OCI-M1 (cell line): Measurements from ENCODE around the gene GTSF1L.

Experiments
- DNase-seq: peaks from one replicate; lab custom pipeline; 2025; lab: John Stamatoyannopoulos, UW

The GTSF1L gene

GRCh38 chr20:43746344-43747137, 19.7 kb upstream of the GTSF1L start:
- peak; percentile 46 for DNase-seq

- peak; percentile 26 for DNase-seq
These were observed 18.3 kb upstream of the GTSF1L start for GRCh38 chr20:43744966-43745730.

- DNase-seq, result no peak
These were observed 17.4 kb upstream of the GTSF1L start for GRCh38 chr20:43744151-43744611.

DNA sequence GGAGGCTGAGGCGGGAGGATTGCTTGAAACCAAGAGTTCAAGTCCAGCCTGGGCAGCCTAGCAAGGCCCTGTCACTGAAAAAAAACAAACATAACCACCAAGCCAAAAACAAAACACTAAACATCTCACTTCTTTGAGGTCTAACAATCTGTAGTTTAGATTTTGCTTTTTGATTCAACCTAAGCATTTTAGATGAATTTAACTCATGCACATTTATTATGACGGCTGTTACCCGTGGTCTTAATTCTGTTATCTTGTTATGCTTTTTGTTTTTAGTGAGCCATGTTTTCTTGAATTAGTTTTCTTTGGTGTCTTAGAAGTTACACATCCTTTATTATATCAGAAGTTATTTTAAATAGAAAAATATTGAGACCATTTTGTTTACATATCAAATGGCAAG, 13.8 kb upstream of the GTSF1L start:
- no peak for DNase-seq

DNA sequence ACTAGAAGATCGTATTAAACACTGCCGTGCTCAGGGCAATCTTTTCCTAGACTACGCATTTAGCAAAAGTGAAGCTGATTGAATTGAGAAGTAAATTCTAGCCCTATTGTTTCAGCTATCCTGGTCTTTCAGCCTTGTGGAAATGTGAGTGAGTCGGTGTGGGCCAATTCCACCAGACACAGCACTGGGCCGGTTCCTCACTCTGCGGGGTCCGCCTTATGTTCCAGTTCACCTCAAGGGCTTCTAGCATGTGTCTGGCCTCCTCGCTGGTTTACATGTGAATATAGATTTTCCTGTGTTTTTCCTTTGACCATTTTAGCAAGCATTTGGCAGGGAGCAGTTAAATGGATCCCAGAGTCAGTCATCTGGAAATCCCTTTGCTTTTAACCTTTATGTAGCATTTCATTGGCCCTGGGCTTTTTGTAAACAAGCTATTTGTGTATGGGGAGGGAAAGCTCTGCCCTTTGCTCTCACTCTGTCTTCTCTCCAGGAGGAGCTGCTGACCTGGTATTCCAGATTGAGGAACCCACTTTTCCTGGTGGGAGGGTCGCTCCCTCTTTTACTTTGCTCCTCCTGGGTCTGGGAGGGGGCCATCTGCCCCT, 12.4 kb upstream of the GTSF1L start:
- no peak for DNase-seq

- DNase-seq, result no peak
These were observed 11.1 kb upstream of the GTSF1L start for GRCh38 chr20:43737925-43738324.

GRCh38 chr20:43736588-43737158, 9.9 kb upstream of the GTSF1L start:
- peak; percentile 48 for DNase-seq

DNA sequence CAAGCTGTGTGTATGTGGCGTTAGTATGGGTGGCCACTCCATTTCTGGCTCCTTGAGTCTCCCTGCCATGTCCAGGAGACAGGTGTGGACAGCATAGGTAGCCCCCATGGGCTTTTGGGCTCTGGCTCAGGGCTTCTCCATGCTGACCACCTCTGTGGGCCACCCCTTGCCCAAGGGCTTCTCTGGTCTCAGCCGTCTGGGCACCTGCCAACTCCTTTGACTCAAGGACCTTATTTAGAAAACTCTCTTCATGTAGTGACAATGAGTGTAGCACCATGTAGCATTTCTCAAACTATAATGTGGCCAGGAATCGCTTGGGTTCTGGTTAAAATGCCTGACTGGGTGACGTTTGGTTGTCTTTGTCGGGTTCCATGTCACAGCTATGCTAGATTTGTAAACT, 5.1 kb upstream of the GTSF1L start:
- no peak for DNase-seq

DNA sequence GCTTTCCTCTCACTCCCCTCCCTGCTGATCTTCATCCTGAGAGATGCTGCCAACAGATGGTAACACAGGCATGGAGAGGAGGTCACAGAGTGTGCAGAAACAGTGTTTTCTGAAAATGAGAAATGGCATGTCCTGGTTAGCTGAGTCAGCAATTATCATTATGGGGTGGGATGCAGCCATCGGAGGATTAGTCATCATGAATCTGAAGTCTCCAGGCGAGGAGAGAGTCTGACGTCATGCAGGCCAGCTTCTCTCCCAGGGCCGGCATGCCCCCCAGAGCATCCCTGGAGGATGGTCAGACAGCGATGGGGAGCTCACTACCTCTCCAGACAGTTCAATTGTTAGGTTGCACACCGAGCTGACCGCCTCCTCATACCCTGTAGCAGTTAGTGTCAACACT, 4.7 kb upstream of the GTSF1L start:
- DNase-seq, result no peak

- no peak for DNase-seq
These were observed 2.0 kb upstream of the GTSF1L start for GRCh38 chr20:43728686-43729255.

- no peak for DNase-seq
These were observed 1.3 kb upstream of the GTSF1L start for GRCh38 chr20:43727980-43728590.

GRCh38 chr20:43726333-43726732, 469 bp downstream of the GTSF1L start:
- no peak for DNase-seq

- DNase-seq, result no peak
These were observed 1.1 kb downstream of the GTSF1L start for GRCh38 chr20:43725666-43726065.

GRCh38 chr20:43724383-43724782, 2.4 kb downstream of the GTSF1L start:
- no peak for DNase-seq

- DNase-seq, result no peak
These were observed 3.1 kb downstream of the GTSF1L start for GRCh38 chr20:43723735-43724134.

DNA sequence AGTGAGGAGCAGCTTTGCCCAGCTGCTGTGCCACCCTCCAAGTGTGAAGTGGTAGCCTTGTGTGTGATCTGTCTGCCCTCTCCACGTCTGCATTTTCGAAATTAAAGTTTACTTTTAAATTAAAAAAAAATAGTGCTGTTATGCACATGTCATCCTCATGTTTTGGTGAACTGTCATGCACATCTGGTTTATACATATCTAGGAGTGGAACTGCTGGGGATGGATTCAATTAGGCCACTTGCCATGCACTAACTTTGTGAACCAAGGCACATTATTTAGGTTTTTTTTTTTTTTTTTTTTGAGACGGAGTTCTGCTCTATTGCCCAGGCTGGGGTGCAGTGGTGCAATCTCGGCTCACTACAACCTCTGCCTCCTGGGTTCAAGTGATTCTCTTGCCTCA, 3.6 kb downstream of the GTSF1L start:
- DNase-seq, result no peak

DNA sequence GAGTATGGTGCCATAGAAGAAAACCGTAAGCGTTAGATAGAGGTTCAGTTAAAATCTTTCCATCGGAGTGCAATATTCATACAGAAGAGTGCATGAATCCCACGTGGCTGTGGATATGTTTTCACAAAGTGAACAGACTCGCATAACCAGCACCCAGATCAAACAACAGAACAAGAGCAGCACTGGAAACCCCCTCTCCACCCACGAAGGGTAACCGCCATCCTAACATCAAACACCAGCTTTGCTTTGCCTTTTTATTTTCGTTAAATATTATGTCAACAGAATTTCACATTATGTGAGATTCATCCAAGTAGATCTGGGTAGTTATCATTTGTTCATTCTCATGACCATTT, 4.7 kb downstream of the GTSF1L start:
- no peak for DNase-seq

DNA sequence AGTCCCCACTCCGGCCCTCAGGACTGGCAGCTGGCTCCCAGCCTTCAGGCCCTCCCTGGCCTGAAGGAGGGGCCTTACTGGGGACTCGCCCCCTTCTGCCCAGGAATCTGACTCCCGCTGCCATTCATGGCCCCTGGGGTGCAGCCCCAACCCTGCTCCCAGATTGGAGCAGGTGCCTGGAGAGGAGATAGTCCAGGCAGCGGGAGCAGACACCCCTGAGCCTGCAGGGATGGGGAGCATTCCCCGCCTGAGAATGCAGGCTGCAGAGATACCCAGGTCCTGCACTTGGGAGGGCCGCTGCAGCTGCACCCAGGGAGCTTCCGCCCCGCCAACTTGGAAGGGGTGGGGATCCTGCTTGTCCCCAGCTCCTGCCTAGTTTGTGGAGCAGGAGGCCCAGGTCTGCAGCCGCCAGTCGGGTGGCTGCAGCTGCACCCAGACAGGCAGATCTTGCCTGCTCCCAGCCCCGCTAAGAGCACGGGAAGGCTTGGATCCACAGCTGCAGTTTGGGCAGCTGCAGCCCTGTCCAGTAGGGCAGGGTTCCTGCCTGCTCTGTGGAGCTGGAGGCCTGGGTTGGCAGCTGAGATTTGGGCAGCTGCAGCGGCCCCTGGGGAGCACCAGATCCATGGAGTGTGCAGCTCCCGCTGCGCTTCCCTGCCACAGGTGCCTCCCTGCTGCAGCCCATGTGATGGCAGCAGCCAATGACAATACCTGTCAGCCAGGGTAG, 5.2 kb downstream of the GTSF1L start:
- no peak for DNase-seq

GRCh38 chr20:43721097-43721428, 5.7 kb downstream of the GTSF1L start:
- no peak for DNase-seq

- DNase-seq, result no peak
These were observed 6.8 kb downstream of the GTSF1L start for GRCh38 chr20:43720007-43720406.

- no peak for DNase-seq
These were observed 9.2 kb downstream of the GTSF1L start for GRCh38 chr20:43717616-43717995.
